K562 (cell line): ENCODE data around the gene DPP4.

Experiments used
- ATF2 ChIP-seq: sonication (generic); formaldehyde crosslinking; IDR thresholded peaks from 2 replicates; pipeline ENCODE4 v1.8.1; 2022; ENCODE audit warnings: missing genetic modification reagents
- CREB1 ChIP-seq, 2 experiments: sonication (generic) in 1 of 2; formaldehyde crosslinking in 1 of 2; IDR thresholded peaks; 2 replicates each; pipeline versions ENCODE4 v1.6.1 to v1.8.0; 2012 to 2022; ENCODE audit warnings: inconsistent platforms in 1 of 2, mild to moderate bottlenecking in 1 of 2, missing genetic modification reagents in 1 of 2, moderate library complexity in 1 of 2
- CTCF ChIP-seq, 3 experiments: IDR thresholded peaks in 2 of 3; conservative IDR thresholded peaks in 1 of 3; 2 replicates each; pipeline ENCODE4 v1.5.1; 2011 to 2012; ENCODE audit warnings: low read length in 3 of 3, mild to moderate bottlenecking in 3 of 3, control low read depth in 2 of 3, improper control_type of control experiment in 1 of 3, inconsistent platforms in 1 of 3, low read depth in 1 of 3, mixed read lengths in 1 of 3, moderate library complexity in 1 of 3; ENCODE audit not compliant: insufficient read depth in 2 of 3
- FOXA3 ChIP-seq, 2 experiments: fragments of 450-650 bp in 1 of 2; sonication (generic) in 1 of 2; formaldehyde crosslinking; IDR thresholded peaks in 1 of 2; conservative IDR thresholded peaks in 1 of 2; 2 replicates each; pipeline versions ENCODE4 v1.4.0 to v1.8.0; 2020 to 2022; ENCODE audit warnings: mild to moderate bottlenecking in 2 of 2, missing genetic modification reagents in 1 of 2
- GABPA ChIP-seq: fragments of 200-800 bp; sonication (Bioruptor generic); conservative IDR thresholded peaks from 2 replicates; pipeline ENCODE4 v1.6.1; 2016; ENCODE audit warnings: low read depth, missing genetic modification characterization, missing compliant biosample characterization
- KLF10 ChIP-seq: fragments of 250-450 bp; sonication (Bioruptor Pico); IDR thresholded peaks from 2 replicates; pipeline ENCODE4 v1.6.1; 2021; ENCODE audit warnings: matching md5 sums
- MAX ChIP-seq: sonication (generic); formaldehyde crosslinking; IDR thresholded peaks from 2 replicates; pipeline ENCODE4 v1.9.0; 2022; ENCODE audit warnings: mild to moderate bottlenecking, missing genetic modification reagents
- MBD2 ChIP-seq: sonication (generic); IDR thresholded peaks from 2 replicates; pipeline ENCODE4 v1.6.1; 2016; ENCODE audit warnings: low read depth, borderline replicate concordance
- MECOM ChIP-seq: fragments of 250-450 bp; sonication (Bioruptor Pico); IDR thresholded peaks from 2 replicates; pipeline ENCODE4 v1.8.0; 2022; ENCODE audit warnings: inconsistent platforms
- MTF1 ChIP-seq: fragments of 250-450 bp; sonication (Bioruptor Pico); IDR thresholded peaks from 2 replicates; pipeline ENCODE4 v1.9.0; 2021; ENCODE audit warnings: moderate library complexity, mild to moderate bottlenecking, inconsistent platforms, borderline replicate concordance
- MYNN ChIP-seq, 2 experiments: sonication (generic); formaldehyde crosslinking in 1 of 2; IDR thresholded peaks; 2 replicates each; pipeline versions ENCODE4 v1.5.0 to v1.6.1; 2016 to 2020; ENCODE audit warnings: antibody characterized with exemption in 1 of 2, missing genetic modification reagents in 1 of 2
- NKRF ChIP-seq: fragments of 450-650 bp; IDR thresholded peaks from 2 replicates; pipeline ENCODE4 v1.6.1; 2016; ENCODE audit warnings: borderline replicate concordance
- REST ChIP-seq, 2 experiments: fragments of 450-650 bp; formaldehyde crosslinking in 1 of 2; IDR thresholded peaks; 2 replicates each; pipeline versions ENCODE4 v1.4.0 to v1.6.1; 2014 to 2020; ENCODE audit warnings: mild to moderate bottlenecking in 2 of 2, borderline replicate concordance in 1 of 2, low read depth in 1 of 2
- ZNF589 ChIP-seq: fragments of 200-800 bp; sonication (Bioruptor generic); IDR thresholded peaks from 2 replicates; pipeline ENCODE4 v1.6.1; 2016; ENCODE audit warnings: low read depth, missing genetic modification characterization, missing compliant biosample characterization

- TF ChIP-seq FOXA3 (CRISPR knock-in tag; conservative IDR thresholded peaks at IDR 0.05 in 1 of 2, IDR thresholded peaks at IDR 0.05 in 1 of 2) (no peak), MTF1 (CRISPR knock-in tag) (no peak), MBD2 (no peak), KLF10 (CRISPR knock-in tag) (no peak), GABPA (tag) (no peak), MYNN (IDR thresholded peaks at IDR 0.05) (no peak), MYNN (CRISPR knock-in tag; IDR thresholded peaks at IDR 0.05) (no peak), REST (IDR thresholded peaks at IDR 0.05; ENCODE audit: borderline replicate concordance) (no peak), REST (CRISPR knock-in tag; IDR thresholded peaks at IDR 0.05; ENCODE audit: low read depth) (no peak), CTCF (IDR thresholded peaks at IDR 0.05 in 2 of 3, conservative IDR thresholded peaks at IDR 0.05 in 1 of 3; ENCODE audit: insufficient read depth in 2 of 3, low read depth in 1 of 3, low read length in 3 of 3) (no peak), ZNF589 (CRISPR knock-in tag) (no peak), CREB1 (IDR thresholded peaks at IDR 0.05) (no peak), CREB1 (CRISPR knock-in tag; IDR thresholded peaks at IDR 0.05) (no peak), ATF2 (CRISPR knock-in tag) (no peak), MECOM (CRISPR knock-in tag) (no peak), NKRF (no peak), MAX (no peak)
Measured at GRCh38 chr2:162028511-162028910, 45.5 kb downstream of the DPP4 start.
